ENCODE results near the gene MARK1. TPM values are rescaled to one million over a fixed set of nuclear protein-coding genes. Genes with fewer than 3 reads are reported as not detected.

MARK1 gene
- total and polyA plus RNA-seq, 2 of the 13 experiments (the other 11 are each of a cell fraction or from before 2014, with no cell fraction given) = not detected

DNA sequence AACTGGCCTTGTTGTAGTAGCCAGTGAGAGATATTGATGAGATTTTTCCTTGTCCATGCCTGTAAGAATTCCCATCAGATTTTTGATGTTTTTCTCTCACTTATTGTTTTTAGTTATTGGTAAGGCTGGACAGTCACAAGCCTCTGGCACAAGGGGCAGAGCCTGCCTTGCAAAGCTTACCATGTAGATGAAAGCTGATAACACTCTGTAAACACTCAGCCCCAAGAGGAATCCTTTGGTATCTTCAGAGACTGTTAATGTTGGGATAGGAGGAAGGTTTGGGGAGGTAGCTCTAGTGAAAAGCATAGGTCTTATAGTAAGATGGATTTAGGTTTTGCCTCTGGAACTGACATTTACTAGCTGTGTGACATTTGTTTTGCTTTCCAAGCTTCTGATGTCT, 37.7 kb downstream of the MARK1 start:
- H3K4me3 ChIP-seq (replicated peaks in 1 of 3; ENCODE audit: insufficient read depth in 1 of 3, low read depth in 2 of 3, low read length in 3 of 3) = no peak overlapping the region
- TF ChIP-seq, protein P1, sequence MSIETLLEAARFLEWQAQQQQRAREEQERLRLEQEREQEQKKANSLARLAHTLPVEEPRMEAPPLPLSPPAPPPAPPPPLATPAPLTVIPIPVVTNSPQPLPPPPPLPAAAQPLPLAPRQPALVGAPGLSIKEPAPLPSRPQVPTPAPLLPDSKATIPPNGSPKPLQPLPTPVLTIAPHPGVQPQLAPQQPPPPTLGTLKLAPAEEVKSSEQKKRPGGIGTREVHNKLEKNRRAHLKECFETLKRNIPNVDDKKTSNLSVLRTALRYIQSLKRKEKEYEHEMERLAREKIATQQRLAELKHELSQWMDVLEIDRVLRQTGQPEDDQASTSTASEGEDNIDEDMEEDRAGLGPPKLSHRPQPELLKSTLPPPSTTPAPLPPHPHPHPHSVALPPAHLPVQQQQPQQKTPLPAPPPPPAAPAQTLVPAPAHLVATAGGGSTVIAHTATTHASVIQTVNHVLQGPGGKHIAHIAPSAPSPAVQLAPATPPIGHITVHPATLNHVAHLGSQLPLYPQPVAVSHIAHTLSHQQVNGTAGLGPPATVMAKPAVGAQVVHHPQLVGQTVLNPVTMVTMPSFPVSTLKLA (IDR thresholded peaks at IDR 0.05) = no peak
- TF ChIP-seq, protein P2, sequence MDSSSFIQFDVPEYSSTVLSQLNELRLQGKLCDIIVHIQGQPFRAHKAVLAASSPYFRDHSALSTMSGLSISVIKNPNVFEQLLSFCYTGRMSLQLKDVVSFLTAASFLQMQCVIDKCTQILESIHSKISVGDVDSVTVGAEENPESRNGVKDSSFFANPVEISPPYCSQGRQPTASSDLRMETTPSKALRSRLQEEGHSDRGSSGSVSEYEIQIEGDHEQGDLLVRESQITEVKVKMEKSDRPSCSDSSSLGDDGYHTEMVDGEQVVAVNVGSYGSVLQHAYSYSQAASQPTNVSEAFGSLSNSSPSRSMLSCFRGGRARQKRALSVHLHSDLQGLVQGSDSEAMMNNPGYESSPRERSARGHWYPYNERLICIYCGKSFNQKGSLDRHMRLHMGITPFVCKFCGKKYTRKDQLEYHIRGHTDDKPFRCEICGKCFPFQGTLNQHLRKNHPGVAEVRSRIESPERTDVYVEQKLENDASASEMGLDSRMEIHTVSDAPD (CRISPR knock-in tag; IDR thresholded peaks at IDR 0.05) = no peak
- TF ChIP-seq, protein P3, sequence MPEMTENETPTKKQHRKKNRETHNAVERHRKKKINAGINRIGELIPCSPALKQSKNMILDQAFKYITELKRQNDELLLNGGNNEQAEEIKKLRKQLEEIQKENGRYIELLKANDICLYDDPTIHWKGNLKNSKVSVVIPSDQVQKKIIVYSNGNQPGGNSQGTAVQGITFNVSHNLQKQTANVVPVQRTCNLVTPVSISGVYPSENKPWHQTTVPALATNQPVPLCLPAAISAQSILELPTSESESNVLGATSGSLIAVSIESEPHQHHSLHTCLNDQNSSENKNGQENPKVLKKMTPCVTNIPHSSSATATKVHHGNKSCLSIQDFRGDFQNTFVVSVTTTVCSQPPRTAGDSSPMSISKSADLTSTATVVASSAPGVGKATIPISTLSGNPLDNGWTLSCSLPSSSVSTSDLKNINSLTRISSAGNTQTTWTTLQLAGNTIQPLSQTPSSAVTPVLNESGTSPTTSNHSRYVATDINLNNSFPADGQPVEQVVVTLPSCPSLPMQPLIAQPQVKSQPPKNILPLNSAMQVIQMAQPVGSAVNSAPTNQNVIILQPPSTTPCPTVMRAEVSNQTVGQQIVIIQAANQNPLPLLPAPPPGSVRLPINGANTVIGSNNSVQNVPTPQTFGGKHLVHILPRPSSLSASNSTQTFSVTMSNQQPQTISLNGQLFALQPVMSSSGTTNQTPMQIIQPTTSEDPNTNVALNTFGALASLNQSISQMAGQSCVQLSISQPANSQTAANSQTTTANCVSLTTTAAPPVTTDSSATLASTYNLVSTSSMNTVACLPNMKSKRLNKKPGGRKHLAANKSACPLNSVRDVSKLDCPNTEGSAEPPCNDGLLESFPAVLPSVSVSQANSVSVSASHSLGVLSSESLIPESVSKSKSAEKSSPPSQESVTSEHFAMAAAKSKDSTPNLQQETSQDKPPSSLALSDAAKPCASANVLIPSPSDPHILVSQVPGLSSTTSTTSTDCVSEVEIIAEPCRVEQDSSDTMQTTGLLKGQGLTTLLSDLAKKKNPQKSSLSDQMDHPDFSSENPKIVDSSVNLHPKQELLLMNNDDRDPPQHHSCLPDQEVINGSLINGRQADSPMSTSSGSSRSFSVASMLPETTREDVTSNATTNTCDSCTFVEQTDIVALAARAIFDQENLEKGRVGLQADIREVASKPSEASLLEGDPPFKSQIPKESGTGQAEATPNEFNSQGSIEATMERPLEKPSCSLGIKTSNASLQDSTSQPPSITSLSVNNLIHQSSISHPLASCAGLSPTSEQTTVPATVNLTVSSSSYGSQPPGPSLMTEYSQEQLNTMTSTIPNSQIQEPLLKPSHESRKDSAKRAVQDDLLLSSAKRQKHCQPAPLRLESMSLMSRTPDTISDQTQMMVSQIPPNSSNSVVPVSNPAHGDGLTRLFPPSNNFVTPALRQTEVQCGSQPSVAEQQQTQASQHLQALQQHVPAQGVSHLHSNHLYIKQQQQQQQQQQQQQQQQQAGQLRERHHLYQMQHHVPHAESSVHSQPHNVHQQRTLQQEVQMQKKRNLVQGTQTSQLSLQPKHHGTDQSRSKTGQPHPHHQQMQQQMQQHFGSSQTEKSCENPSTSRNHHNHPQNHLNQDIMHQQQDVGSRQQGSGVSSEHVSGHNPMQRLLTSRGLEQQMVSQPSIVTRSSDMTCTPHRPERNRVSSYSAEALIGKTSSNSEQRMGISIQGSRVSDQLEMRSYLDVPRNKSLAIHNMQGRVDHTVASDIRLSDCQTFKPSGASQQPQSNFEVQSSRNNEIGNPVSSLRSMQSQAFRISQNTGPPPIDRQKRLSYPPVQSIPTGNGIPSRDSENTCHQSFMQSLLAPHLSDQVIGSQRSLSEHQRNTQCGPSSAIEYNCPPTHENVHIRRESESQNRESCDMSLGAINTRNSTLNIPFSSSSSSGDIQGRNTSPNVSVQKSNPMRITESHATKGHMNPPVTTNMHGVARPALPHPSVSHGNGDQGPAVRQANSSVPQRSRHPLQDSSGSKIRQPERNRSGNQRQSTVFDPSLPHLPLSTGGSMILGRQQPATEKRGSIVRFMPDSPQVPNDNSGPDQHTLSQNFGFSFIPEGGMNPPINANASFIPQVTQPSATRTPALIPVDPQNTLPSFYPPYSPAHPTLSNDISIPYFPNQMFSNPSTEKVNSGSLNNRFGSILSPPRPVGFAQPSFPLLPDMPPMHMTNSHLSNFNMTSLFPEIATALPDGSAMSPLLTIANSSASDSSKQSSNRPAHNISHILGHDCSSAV (CRISPR knock-in tag; IDR thresholded peaks at IDR 0.05; ENCODE audit: borderline replicate concordance) = no peak
- TF ChIP-seq NFE2L1 (CRISPR knock-in tag; IDR thresholded peaks at IDR 0.05; ENCODE audit: borderline replicate concordance) (no peak), ZNF567 (CRISPR knock-in tag; IDR thresholded peaks at IDR 0.05; ENCODE audit: borderline replicate concordance) (no peak), KAT2B (IDR thresholded peaks at IDR 0.05; ENCODE audit: borderline replicate concordance, low read depth, low read length) (no peak), SALL1 (CRISPR knock-in tag; IDR thresholded peaks at IDR 0.05) (no peak)
- H4K20me1 ChIP-seq (ENCODE audit: insufficient read depth, low read length) = no peaks in the 10 kb centered on the region
- H3K4me1 ChIP-seq (ENCODE audit: insufficient read depth, low read length) = no peaks in the 10 kb centered on the region
- ChIA-PET POLR2A (no interaction called here), CTCF (ENCODE audit: low intra/inter-chr PET ratio, low total read pairs) (no interaction called here)
- H3K4me2 ChIP-seq (ENCODE audit: low read depth, low read length) = no peak overlapping the region
- ATAC-seq = no peak
- H3K9ac ChIP-seq (ENCODE audit: insufficient read depth, low read depth, low read length) = no peak overlapping the region
- BruUV-seq (replicated peaks) = no TSS peak
- no peak for DNase-seq (ENCODE audit: low spot score)
- H2AFZ ChIP-seq (ENCODE audit: low read length) = no peak overlapping the region
- no peaks in the 10 kb centered on the region for H3K9me3 ChIP-seq (ENCODE audit: low read length)
- no peaks in the 10 kb centered on the region for H3K79me2 ChIP-seq (ENCODE audit: insufficient read depth, low read length)
- in situ Hi-C loops (cut with HindIII; ENCODE audit: extremely low pct_ligation_motif_present, low pct_unique_long_range_greater_than_20kb) = no loop called here
- H3K27ac ChIP-seq (ENCODE audit: extremely low read length, insufficient read depth, low read length) = no peak overlapping the region
- H3K36me3 ChIP-seq (replicated peaks in 1 of 2; ENCODE audit: control insufficient read depth in 1 of 2, insufficient read depth in 2 of 2, low read length in 2 of 2) = no peaks in the 10 kb centered on the region
- FAIRE-seq = no peak
- intact Hi-C loops (cut with micrococcal nuclease; ENCODE audit: unreplicated experiment) = no loop called here
- H3K27me3 ChIP-seq (ENCODE audit: control insufficient read depth in 1 of 2, insufficient read depth in 2 of 2, low read length in 2 of 2) = no peaks in the 10 kb centered on the region
